Kidney tubule cell (primary cell): ENCODE results near the gene GALNT9.
"Not testable (repeated sequence)": the region's sequence is repeated elsewhere in the genome, so short reads cannot be mapped to it uniquely, and the experiment has no call there.

ENCODE experiments used
- DNase-seq: peaks from one replicate; pipeline ENCODE4 v3.0.0-alpha.2; 2018; ENCODE audit warnings: low spot score

GALNT9 gene

GRCh38 chr12:132196873-132197390 is 132.5 kb downstream of the GALNT9 start:
- no peak for DNase-seq

GRCh38 chr12:132196038-132196872 is 133.1 kb downstream of the GALNT9 start:
- DNase-seq = no peak

- not testable (repeated sequence) for DNase-seq
Observed at GRCh38 chr12:132195242-132195641, 134.1 kb downstream of the GALNT9 start.

- DNase-seq = no peak
Observed at GRCh38 chr12:132194556-132194955, 134.8 kb downstream of the GALNT9 start.

GRCh38 chr12:132194056-132194455 is 135.3 kb downstream of the GALNT9 start:
- DNase-seq = no peak

- peak; percentile 17 for DNase-seq
Observed at GRCh38 chr12:132191715-132192553, 137.5 kb downstream of the GALNT9 start.

GRCh38 chr12:132190834-132191500 is 138.4 kb downstream of the GALNT9 start:
- DNase-seq = no peak

GRCh38 chr12:132190012-132190755 is 139.2 kb downstream of the GALNT9 start:
- DNase-seq = no peak

- DNase-seq = peak; percentile 90
Observed at GRCh38 chr12:132189378-132190011, 139.9 kb downstream of the GALNT9 start.

GRCh38 chr12:132188916-132189325 is 140.5 kb downstream of the GALNT9 start:
- no peak for DNase-seq

- DNase-seq = no peak
Observed at GRCh38 chr12:132188451-132188901, 140.9 kb downstream of the GALNT9 start.

GRCh38 chr12:132187646-132188450 is 141.5 kb downstream of the GALNT9 start:
- DNase-seq = no peak

- DNase-seq = no peak
Observed at GRCh38 chr12:132186857-132187620, 142.3 kb downstream of the GALNT9 start.

GRCh38 chr12:132186208-132186856 is 143.1 kb downstream of the GALNT9 start:
- DNase-seq = no peak

GRCh38 chr12:132185705-132186104 is 143.7 kb downstream of the GALNT9 start:
- no peak for DNase-seq

- DNase-seq = no peak
Observed at GRCh38 chr12:132182711-132183365, 146.6 kb downstream of the GALNT9 start.

GRCh38 chr12:132182206-132182710 is 147.1 kb downstream of the GALNT9 start:
- no peak for DNase-seq
